GM19239 (cell line): ENCODE measurements around the gene BMP5.

Experiments
- DNase-seq: peaks from one replicate; pipeline ENCODE4 v3.0.0; 2011; ENCODE audit warnings: low spot score; ENCODE audit not compliant: insufficient read length
- FAIRE-seq: peaks from 2 replicates; lab custom pipeline; 2011; peaks lifted over from hg19 to GRCh38; lab: Jason Lieb, UNC

Gene BMP5

DNA sequence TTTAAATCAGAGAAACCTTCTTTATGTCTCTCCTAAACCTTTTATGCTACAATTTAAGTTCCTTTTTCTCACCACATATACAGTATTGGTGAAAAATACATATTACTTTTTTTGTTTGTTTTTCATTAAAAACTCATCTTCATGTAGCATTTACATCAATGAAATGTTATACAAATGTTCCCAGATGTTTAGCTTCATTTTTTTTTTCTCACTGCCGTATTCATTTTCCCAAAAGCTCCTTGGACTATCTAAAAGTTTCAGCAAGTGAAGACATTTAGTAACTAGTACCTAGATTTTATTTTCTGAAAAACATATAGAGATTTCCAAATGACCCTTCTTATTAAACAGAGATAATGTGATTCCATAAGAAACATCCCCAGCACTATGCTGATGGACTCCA is 128.9 kb downstream of the BMP5 start:
- DNase-seq: no peak
- FAIRE-seq: no peak

DNA sequence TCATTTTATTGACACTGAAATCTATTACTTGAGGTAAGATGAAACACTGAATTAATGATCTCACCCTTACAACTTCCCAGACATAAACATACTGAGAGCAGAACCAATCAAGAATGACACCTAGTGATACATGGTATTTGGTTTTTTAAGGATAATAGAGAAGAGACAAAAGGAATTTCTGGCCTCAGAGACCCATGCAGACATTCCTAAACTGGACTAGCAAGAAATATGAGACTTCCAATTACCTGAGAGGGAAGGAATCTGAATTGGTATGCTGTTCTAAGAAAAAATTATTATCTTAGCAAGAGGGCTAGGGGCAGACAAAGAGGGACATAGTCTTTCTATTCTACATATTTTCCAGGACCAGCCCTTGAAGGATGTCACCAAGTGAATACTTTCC is 141.1 kb downstream of the BMP5 start:
- DNase-seq: no peak
- FAIRE-seq: no peak

DNA sequence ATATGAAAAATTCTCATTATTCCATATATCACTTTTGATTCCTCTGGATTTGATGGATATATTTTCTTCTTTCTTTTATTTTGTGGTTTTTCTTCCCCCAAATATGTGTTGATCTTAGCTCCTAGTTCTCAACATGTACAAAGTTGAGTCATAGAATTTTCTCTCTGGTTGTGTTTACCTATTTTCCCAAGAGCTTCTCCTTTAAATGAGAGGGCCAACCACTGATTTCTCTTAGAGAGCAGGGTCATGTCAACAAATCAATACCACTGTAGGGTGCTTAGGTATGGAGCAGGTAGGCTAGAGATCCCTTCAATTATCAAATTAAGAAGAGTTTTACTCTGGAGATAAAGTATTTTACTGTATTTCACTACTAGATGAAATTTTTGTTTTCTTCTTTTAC is 145.7 kb downstream of the BMP5 start:
- DNase-seq (no peak), FAIRE-seq (no peak)

DNA sequence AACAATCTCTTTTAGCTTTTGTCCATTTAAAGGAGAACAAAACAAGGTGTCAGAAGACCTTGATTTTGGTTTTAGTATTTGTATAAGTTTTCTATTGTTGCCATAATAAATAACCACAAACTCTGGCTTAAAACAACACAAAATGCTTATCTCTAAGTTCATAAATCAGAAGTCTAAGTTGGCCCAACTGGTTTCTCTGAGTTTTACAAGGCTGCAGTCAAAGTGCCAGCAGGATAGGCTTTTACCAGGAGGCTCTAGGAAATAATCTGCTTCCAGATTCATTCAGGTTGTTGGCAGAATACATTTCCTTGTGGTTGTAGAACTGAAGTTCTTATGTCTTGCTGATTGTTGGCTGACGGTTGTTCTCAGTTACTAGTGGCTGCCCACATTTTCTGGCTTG is 149.2 kb downstream of the BMP5 start:
- no peak for FAIRE-seq
- no peak for DNase-seq

DNA sequence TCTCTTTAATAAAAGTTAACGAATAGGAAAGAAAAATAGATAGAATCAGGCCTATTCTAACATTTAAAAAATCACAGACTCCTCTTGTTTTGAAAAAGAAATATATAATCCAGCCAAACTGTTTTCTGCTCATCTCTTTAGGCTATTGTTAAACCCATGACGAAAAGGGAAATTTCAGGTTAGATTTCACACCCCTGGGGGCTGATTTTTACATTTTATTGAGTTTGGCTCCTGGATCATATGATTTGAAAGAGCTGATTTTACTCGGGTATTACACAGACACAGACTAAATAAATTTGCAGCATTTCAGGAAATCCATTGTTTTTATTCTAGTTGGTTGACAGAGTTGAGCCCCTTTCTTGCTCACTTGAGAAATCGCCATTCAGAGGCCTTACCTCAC is 160.6 kb downstream of the BMP5 start:
- DNase-seq: no peak
- FAIRE-seq: no peak

DNA sequence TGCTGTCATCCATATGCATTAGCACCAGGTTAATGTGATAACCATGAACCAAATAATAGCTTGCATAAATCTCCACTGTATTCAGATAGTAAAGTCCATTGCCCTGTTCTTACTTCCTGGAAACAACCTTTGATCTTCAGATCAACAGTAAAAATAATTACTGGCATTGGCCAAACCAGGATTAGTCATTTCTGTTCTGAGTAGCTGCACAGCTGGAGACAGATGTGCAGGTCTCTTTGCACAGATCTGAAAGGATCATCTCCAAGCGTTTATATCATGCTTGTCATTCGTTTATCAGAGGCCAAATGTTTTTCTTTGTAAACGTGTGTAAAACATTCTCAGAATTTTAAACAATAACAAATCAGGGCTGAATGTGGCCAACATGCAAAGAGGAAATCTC is 162.0 kb downstream of the BMP5 start:
- FAIRE-seq (no peak), DNase-seq (no peak)

DNA sequence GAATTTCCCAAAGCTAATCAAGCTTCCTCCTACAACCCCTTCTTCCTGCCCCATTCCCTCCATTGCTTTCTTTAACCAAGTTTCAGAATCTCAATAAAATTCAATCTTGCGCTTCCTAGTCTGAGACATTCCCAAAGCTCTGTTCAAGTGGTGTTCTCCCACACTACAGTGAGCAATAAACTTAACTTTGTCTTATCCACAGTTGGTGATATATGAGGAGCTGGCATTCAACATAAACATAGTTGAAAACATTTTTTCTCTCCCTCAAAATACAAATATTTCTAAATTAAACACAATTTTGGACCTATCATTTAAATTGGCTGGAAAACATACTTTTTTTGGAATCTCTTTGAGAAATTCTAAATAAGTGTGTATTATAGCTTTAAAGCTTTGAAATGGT is 166.7 kb downstream of the BMP5 start:
- DNase-seq: no peak
- no peak for FAIRE-seq

DNA sequence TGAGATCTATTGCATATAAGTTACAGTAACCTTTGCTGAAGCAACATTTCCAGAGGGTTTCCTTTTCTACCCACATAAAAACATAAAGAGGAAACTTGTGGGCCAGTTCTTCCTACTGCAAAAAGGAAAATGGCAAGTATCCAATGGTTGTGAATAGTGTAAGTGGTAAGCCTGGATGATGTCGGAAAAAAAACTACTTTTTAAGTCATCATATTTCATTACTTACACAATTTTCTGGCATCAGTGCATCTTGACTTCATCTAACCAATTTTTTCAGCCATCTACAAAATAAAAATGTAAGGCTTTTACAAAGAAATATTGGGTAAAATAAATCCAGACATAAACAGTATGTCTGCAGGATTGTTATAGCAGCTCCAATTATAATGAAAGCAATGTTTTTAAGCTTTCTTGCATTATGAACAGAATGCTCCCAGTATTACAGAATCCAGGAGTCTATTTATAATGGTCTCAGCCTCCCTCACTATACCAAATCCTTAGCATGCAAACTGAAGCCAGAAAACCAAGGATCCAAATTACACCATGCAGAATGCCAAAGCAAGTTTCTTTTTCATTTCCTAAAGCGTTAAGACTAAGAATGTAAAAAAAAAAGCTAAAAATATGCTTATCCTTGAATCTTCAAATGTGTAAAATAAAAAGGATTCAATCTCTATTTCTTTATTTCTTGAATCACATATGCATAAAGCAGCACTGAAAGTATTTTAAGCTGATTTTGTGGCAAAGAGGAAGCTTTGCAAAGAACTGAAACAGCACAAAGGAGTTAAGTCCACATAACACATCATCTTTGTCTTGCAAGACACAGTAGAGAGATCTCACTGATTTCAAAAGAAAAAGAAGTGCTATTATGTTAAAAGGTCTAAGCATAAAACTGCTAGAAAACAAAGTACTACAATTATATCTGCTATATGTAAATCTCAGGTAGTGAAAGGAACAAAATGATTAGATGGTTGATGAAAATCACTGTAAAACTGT is 169.6 kb downstream of the BMP5 start:
- no peak for DNase-seq
- FAIRE-seq: no peak

DNA sequence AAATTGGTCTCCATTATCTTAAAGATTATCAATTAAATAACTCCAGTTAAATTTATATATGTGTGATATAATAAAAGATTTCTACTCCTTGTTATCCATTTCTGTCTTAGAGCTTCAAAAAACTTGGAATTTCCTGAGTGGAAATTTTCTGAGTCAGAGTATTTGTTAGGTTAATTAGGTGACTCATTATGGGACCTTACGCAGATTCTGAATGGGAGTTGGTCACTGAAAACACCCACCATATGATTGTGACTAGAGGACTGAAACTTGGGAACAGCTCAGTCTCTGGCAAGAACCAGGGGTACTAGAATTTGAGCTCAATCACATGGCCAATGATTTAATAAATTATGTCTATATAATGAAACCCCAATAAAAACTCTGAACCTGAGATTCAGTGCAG is 171.0 kb downstream of the BMP5 start:
- DNase-seq (no peak), FAIRE-seq (no peak)
